ENCODE results near the gene TEAD3. TPM values are rescaled to one million over a fixed set of nuclear protein-coding genes. Genes with fewer than 3 reads are reported as not detected.

Gene TEAD3
- total and polyA plus RNA-seq, 10 of the 15 experiments (the other 5 are each of a cell fraction or from before 2014, with no cell fraction given), result 0.02 to 0.28 (median 0.18) TPM; not detected in 5

DNA sequence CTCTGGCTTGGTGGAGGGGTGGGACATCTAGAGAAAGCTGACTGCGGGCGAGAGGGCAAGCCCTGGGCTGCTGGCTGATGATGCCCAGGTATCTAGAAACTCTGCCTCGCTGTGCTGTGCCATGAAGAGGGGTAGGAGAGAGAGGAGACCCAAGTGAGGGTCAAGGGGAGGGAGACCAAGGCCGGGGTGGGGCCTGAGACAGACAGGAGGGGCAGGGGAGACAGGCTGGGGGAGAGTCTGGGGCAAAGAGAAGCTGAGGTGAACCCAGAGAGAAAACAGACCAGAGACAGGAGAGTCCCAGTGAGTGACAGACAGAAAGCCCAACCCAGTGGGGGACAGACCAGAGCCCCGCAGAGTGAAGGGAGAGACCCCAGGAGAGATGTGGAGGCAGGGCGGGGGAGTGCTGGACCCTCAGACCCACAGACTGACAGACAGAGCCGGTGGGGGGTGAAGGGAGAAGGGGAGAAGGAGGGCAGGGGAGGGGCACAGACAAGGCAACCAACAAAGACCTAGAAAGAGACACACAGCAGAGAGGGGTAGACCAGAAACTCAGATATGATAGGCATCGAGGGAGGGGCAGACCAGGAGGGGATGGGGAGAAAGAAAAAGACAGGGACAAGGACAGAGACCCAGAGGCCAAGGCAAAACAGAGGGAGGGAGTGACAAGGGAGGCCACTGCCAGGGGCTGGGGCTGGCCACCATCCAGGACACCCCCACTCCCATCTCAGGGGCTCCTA, 5.9 kb downstream of the TEAD3 start:
- TF ChIP-seq SREBF2 (IDR thresholded peaks at IDR 0.05; ENCODE audit: low read length) (no peak), PKNOX1 (IDR thresholded peaks at IDR 0.05) (peak; percentile 72), LARP7 (IDR thresholded peaks at IDR 0.05) (no peak)
- Histone ChIP-seq H3K4me1 (ENCODE audit: control insufficient read depth, insufficient read depth, low read length) (peaks cover 8% of the 10 kb centered on the region), H3K27ac (ENCODE audit: control insufficient read depth, insufficient read depth) (no peak overlapping the region), H3K9ac (ENCODE audit: control insufficient read depth, insufficient read depth, low read length) (no peak overlapping the region), H3K9me3 (replicated peaks; ENCODE audit: control insufficient read depth, insufficient read depth, low read length) (no peaks in the 10 kb centered on the region), H2AFZ (ENCODE audit: control insufficient read depth, low read depth, low read length) (no peak overlapping the region), H4K20me1 (ENCODE audit: control insufficient read depth, insufficient read depth) (no peaks in the 10 kb centered on the region), H3K4me3 (no peak overlapping the region), H3K27me3 (replicated peaks in 1 of 2; ENCODE audit: control insufficient read depth in 2 of 2, insufficient read depth in 2 of 2, low read length in 1 of 2) (peaks cover 0 to 2% of the 10 kb centered on the region in 2 experiments; a peak in 3 of 4 replicates), H3K36me3 (ENCODE audit: control insufficient read depth in 2 of 2, insufficient read depth in 2 of 2, low read length in 1 of 2) (no peaks in the 10 kb centered on the region), H3K79me2 (ENCODE audit: control insufficient read depth, insufficient read depth, low read length) (no peaks in the 10 kb centered on the region), H3K4me2 (ENCODE audit: control insufficient read depth, insufficient read depth) (no peak overlapping the region)
- POLR2A ChIA-PET, result interaction anchor here (0.6 kb wide), 1 partner anchor 1175 kb away, joined by 3 read pairs; no protein-coding TSS in a partner anchor
- ATAC-seq, result no peak
- FAIRE-seq, result no peak
- 51% methylated on average over 6 of the region's 8 CpGs for WGBS (ENCODE audit: insufficient coverage, insufficient replicate concordance, low lambda C conversion rate, missing lambda C conversion rate)
- intact Hi-C loops (cut with micrococcal nuclease; ENCODE audit: unreplicated experiment), result no loop called here
- in situ Hi-C loops (cut with MboI), result no loop called here
- BruUV-seq (replicated peaks), result no TSS peak
- RAD21 ChIA-PET (ENCODE audit: unreplicated experiment), result no interaction called here
- no peak for DNase-seq (ENCODE audit: low read depth, low spot score)
- CTCF ChIA-PET, result no interaction called here
- SMC1A ChIA-PET (ENCODE audit: uncharacterized antibody, unreplicated experiment), result no interaction called here

- POLR2A ChIA-PET, result interaction anchor here (0.6 kb wide), 1 partner anchor 1176 kb away, joined by 3 read pairs; no protein-coding TSS in a partner anchor
- RAD21 ChIA-PET (ENCODE audit: unreplicated experiment), result no interaction called here
- WGBS (ENCODE audit: insufficient coverage, insufficient replicate concordance, low lambda C conversion rate, missing lambda C conversion rate), result 50% methylated on average over 19 of the region's 28 CpGs
- no TSS peak for BruUV-seq (replicated peaks)
- Histone ChIP-seq H3K79me2 (ENCODE audit: control insufficient read depth, insufficient read depth, low read length) (no peaks in the 10 kb centered on the region), H2AFZ (ENCODE audit: control insufficient read depth, low read depth, low read length) (no peak overlapping the region), H3K4me2 (ENCODE audit: control insufficient read depth, insufficient read depth) (no peak overlapping the region), H4K20me1 (ENCODE audit: control insufficient read depth, insufficient read depth) (no peaks in the 10 kb centered on the region), H3K36me3 (ENCODE audit: control insufficient read depth in 2 of 2, insufficient read depth in 2 of 2, low read length in 1 of 2) (no peaks in the 10 kb centered on the region), H3K27me3 (replicated peaks in 1 of 2; ENCODE audit: control insufficient read depth in 2 of 2, insufficient read depth in 2 of 2, low read length in 1 of 2) (no peaks in the 10 kb centered on the region; a peak in 3 of 4 replicates), H3K9me3 (replicated peaks; ENCODE audit: control insufficient read depth, insufficient read depth, low read length) (no peaks in the 10 kb centered on the region), H3K9ac (ENCODE audit: control insufficient read depth, insufficient read depth, low read length) (no peak overlapping the region), H3K4me3 (no peak overlapping the region), H3K27ac (ENCODE audit: control insufficient read depth, insufficient read depth) (no peak overlapping the region), H3K4me1 (ENCODE audit: control insufficient read depth, insufficient read depth, low read length) (peaks cover 8% of the 10 kb centered on the region)
- no peak for ATAC-seq
- CTCF ChIA-PET, result no interaction called here
- no peak for DNase-seq (ENCODE audit: low read depth, low spot score)
- in situ Hi-C loops (cut with MboI) (no loop called here), intact Hi-C loops (cut with micrococcal nuclease; ENCODE audit: unreplicated experiment) (no loop called here)
- SMC1A ChIA-PET (ENCODE audit: uncharacterized antibody, unreplicated experiment), result no interaction called here
- TF ChIP-seq BRCA1 (IDR thresholded peaks at IDR 0.05; ENCODE audit: low read depth, low read length) (no peak), ZBTB33 (IDR thresholded peaks at IDR 0.05) (no peak), EGR1 (IDR thresholded peaks at IDR 0.05; ENCODE audit: borderline replicate concordance in 1 of 2, low read depth in 2 of 2, low read length in 2 of 2) (no peak), RCOR1 (conservative IDR thresholded peaks at IDR 0.05; ENCODE audit: low read depth, low read length) (no peak)
- FAIRE-seq, result no peak
Measured at GRCh38 chr6:35489995-35490791, 6.7 kb downstream of the TEAD3 start.

Data from GM12878 (cell line).